RWPE1 (cell line): ENCODE measurements around the gene SLIT1.

Experiments
- CTCF ChIA-PET: fragments of 350-600 bp; sonication (Branson Sonifier 250); formaldehyde crosslinking; extraction: SDS; loops from one replicate; lab custom pipeline; 2021; lab: Yijun Ruan, JAX
- POLR2A ChIA-PET: fragments of 400-600 bp; formaldehyde crosslinking; extraction: SDS; loops from one replicate; lab custom pipeline; 2020; ENCODE audit warnings: antibody characterized with exemption; ENCODE audit not compliant: low non-redundant PET; lab: Yijun Ruan, JAX
- DNase-seq: peaks from one replicate; pipeline ENCODE4 v3.0.0; 2012; ENCODE audit warnings: low spot score
- H3K27ac ChIP-seq: fragments of 450-650 bp; 2 replicates; pipeline ENCODE4 v1.5.1; 2017
- TF ChIP-seq, protein P1 (sequence below): fragments of 450-650 bp; conservative IDR thresholded peaks from 2 replicates; pipeline ENCODE4 v1.5.1; 2017; ENCODE audit warnings: low read depth, mild to moderate bottlenecking

The SLIT1 gene

DNA sequence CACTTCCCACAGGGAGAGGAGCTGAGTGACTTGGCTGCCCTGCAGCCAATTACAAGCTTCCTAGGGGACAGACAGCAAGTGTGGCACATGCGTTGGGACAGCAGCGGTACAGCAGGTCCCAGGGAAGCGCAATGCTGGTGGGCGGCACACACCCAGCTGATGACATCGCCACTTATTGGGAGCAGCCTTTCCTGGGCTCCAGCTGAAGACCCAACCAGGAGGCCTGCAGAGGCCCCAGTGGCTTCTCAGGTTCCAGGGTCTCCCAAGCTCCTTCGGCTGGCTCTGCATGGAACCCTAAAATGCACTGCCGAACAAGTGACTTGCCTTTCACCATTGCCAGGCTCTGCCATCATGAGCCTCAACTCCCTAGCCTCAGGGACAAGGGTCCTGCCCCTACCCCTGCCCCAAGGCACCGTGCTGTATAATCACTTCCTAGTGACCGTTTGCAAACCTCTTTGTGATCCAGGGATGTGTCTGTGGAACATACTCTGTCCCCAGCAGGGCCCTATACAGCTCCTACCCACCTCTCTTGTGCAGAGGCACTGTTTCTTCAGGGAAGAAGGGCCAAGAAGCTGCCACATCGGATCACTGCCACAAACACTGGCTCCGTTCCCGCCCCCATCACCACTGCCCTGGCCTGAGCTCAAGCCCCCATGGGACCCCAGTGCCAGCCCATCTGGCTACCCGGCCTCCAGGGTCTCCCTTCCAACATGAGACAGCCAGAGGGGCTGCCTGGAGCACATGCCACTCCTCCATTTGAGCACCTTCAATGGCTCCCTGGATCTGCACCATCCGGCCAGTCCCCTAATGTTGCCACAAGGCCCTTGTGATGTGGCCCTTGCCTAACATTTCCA lies 19.3 kb upstream of the SLIT1 start:
- no peak overlapping the region for H3K27ac ChIP-seq
- no peak for DNase-seq
- ChIA-PET POLR2A (no interaction called here), CTCF (interaction anchor here (0.6 to 4.4 kb wide), 5 partner anchors 8 to 564 kb away, joined by 3 to 31 read pairs (median 12); no protein-coding TSS in a partner anchor)
- TF ChIP-seq, protein P1, sequence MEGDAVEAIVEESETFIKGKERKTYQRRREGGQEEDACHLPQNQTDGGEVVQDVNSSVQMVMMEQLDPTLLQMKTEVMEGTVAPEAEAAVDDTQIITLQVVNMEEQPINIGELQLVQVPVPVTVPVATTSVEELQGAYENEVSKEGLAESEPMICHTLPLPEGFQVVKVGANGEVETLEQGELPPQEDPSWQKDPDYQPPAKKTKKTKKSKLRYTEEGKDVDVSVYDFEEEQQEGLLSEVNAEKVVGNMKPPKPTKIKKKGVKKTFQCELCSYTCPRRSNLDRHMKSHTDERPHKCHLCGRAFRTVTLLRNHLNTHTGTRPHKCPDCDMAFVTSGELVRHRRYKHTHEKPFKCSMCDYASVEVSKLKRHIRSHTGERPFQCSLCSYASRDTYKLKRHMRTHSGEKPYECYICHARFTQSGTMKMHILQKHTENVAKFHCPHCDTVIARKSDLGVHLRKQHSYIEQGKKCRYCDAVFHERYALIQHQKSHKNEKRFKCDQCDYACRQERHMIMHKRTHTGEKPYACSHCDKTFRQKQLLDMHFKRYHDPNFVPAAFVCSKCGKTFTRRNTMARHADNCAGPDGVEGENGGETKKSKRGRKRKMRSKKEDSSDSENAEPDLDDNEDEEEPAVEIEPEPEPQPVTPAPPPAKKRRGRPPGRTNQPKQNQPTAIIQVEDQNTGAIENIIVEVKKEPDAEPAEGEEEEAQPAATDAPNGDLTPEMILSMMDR = no peak

DNA sequence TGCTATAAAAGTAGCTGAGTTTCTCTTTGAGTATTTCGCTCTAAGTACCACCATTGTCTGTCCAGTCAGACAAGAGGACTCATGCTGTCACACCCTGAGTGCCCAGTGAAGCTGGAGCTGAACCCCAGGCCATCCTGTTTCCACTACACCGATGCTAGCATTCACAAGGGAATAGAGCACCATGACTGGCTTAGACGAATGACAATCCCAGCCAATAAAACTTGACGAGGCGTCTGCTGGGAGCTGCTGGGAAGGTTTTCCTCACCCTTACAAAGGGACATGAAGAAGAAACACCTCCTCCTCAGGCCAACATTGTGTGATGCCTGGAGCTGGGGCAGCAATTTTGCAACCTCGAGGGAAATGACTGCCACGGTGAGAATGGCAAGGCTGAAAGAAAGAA lies 17.5 kb upstream of the SLIT1 start:
- POLR2A ChIA-PET = no interaction called here
- no peak for DNase-seq
- TF ChIP-seq, protein P1 = no peak
- H3K27ac ChIP-seq = no peak overlapping the region
- CTCF ChIA-PET = interaction anchor here (0.7 to 1.5 kb wide), 2 partner anchors 28 to 562 kb away, joined by 3 to 5 read pairs; no protein-coding TSS in a partner anchor

DNA sequence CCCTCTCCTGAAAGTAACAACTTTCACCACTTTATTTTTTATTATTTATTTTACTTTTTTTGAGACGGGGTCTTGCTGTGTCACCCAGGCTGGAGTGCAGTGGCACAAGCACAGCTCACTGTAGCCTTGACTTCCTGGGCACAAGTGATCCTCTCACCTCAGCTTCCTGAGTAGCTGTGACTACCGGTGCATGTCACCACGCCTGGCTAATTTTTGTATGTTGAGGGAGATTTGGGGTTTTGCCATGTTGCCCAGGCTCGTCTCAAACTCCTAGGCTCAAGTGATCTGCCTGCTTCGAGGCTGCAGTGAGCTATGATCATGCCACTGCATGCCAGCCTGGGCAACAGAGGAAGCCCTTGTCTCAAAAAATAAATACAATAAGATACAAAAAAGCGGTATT lies 14.9 kb upstream of the SLIT1 start:
- DNase-seq = no peak
- TF ChIP-seq, protein P1 = no peak
- ChIA-PET POLR2A (no interaction called here), CTCF (interaction anchor here (1.4 to 2.5 kb wide), 2 partner anchors 10 to 128 kb away, joined by 4 to 26 read pairs; no protein-coding TSS in a partner anchor)
- no peak overlapping the region for H3K27ac ChIP-seq

DNA sequence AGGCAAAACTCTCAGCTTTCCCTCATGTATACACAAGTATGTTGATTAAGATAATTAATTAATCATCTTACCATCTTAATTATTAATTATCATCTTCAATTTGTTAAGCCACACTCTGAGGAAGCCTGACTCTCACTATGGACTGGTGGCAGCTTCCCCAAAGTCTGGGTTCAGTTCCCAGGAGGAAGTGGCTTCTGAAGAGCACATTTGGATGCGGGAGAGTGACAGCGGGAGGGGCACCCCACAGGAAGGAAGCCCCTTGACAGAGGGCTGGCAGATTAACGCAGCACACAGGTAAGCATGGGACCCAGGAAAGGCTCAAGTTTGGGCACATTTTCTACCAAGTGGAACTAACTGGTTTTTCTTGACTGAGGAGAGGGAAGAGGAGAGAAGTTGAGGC lies 13.4 kb upstream of the SLIT1 start:
- no peak overlapping the region for H3K27ac ChIP-seq
- POLR2A ChIA-PET = no interaction called here
- CTCF ChIA-PET = interaction anchor here (1.4 to 2.0 kb wide), 2 partner anchors 11 to 127 kb away, joined by 4 to 15 read pairs; no protein-coding TSS in a partner anchor
- DNase-seq = no peak
- TF ChIP-seq, protein P1 = no peak

DNA sequence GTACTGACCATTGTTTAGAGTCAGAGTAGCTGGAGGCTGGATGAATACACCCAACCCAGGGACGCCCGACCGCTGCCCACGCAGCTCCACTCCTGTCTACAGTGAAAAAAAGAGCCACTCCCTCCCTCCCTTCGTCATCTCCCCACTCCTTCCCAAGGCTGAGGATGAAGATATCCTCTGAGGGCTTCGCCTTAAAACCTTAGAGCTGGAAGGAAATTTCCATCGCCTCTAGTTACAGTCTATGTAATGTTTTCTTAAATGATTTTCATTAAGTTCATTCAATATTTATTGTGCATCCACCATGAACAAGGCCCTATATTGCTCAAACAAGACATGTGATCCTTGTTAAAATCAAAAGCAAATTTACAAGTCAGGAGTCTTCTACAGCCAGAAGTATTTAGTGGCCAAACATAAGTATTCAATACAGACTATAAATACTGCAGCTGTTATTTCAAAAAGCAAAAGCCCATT lies 11.3 kb upstream of the SLIT1 start:
- DNase-seq = no peak
- ChIA-PET POLR2A (interaction anchor here (0.5 kb wide), 1 partner anchor 118 kb away, joined by 3 read pairs; no protein-coding TSS in a partner anchor), CTCF (interaction anchor here (0.5 to 2.9 kb wide), 25 partner anchors 9 to 393 kb away, joined by 3 to 31 read pairs (median 4); partner anchors contain the start of gene SLIT1)
- no peak overlapping the region for H3K27ac ChIP-seq
- TF ChIP-seq, protein P1 = no peak
